Liver (tissue), 3 donors: ENCODE data around the gene JDP2.
"Not testable (repeated sequence)": the region's sequence is repeated elsewhere in the genome, so short reads cannot be mapped to it uniquely, and the experiment has no call there.

Experiments used
- EGR1 ChIP-seq, 2 donors: IDR thresholded peaks; 2 replicates each; pipeline ENCODE4 v1.6.1; 2016 to 2018; ENCODE audit warnings: antibody characterized with exemption in 2 of 2, low read depth in 2 of 2
- FOXA2 ChIP-seq: IDR thresholded peaks from 2 replicates; pipeline ENCODE4 v1.6.1; 2016; ENCODE audit warnings: antibody characterized with exemption
- JUND ChIP-seq, 2 donors: IDR thresholded peaks; 2 replicates each; pipeline ENCODE4 v1.6.1; 2016; ENCODE audit warnings: antibody characterized with exemption in 2 of 2
- NR2F2 ChIP-seq: IDR thresholded peaks from 2 replicates; pipeline ENCODE4 v1.6.1; 2016; ENCODE audit warnings: antibody characterized with exemption
- RAD21 ChIP-seq, 2 donors: IDR thresholded peaks; 2 replicates each; pipeline ENCODE4 v1.6.1; 2016; ENCODE audit warnings: antibody characterized with exemption in 2 of 2, mild to moderate bottlenecking in 2 of 2
- RXRA ChIP-seq, 2 donors: IDR thresholded peaks; 2 replicates each; pipeline ENCODE4 v1.6.1; 2017 to 2018; ENCODE audit warnings: antibody characterized with exemption in 2 of 2, mild to moderate bottlenecking in 1 of 2
- SP1 ChIP-seq: IDR thresholded peaks from 2 replicates; pipeline ENCODE4 v1.6.1; 2018; ENCODE audit warnings: antibody characterized with exemption, mild to moderate bottlenecking
- TAF1 ChIP-seq: conservative IDR thresholded peaks from 2 replicates; pipeline ENCODE4 v1.6.1; 2016; ENCODE audit warnings: antibody characterized with exemption, mild to moderate bottlenecking
- YY1 ChIP-seq: IDR thresholded peaks from 2 replicates; pipeline ENCODE4 v1.6.1; 2016; ENCODE audit warnings: antibody characterized with exemption, mild to moderate bottlenecking
- TF ChIP-seq, protein P1 (sequence below): IDR thresholded peaks from 2 replicates; pipeline ENCODE4 v1.6.1; 2016; ENCODE audit warnings: antibody characterized with exemption
- TF ChIP-seq, protein P2 (sequence below): IDR thresholded peaks from 2 replicates; pipeline ENCODE4 v1.6.1; 2016; ENCODE audit warnings: antibody characterized with exemption, mild to moderate bottlenecking
- TF ChIP-seq, protein P3 (sequence below): fragments of 150-350 bp; IDR thresholded peaks from 2 replicates; pipeline ENCODE4 v1.5.1; 2017; ENCODE audit warnings: improper control_type of control experiment, low read depth, low read length; ENCODE audit not compliant: missing input control
- TF ChIP-seq, protein P4 (sequence below): IDR thresholded peaks from 2 replicates; pipeline ENCODE4 v1.6.1; 2016; ENCODE audit warnings: antibody characterized with exemption
- TF ChIP-seq, protein P5 (sequence below): IDR thresholded peaks from 2 replicates; pipeline ENCODE4 v1.6.1; 2016; ENCODE audit warnings: antibody characterized with exemption
- donor health status: healthy.
- donor health status: healthy.

DNA sequence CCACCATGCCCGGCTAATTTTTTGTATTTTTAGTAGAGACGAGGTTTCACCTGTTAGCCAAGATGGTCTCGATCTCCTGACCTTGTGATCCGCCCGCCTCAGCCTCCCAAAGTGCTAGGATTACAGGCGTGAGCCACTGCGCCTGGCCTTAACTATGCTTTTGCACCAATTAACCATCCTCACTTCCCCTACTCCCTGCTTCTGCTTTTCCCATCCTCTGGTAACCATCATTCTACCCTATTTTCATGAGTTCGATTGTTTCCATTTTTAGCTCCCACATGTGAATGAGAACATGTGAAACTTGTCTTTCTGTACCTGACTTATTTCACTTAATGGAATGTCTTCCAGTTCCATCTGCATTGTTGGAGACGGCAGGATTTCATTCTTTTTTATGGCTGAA lies 44.6 kb upstream of the JDP2 start:
- TF ChIP-seq, protein P1, sequence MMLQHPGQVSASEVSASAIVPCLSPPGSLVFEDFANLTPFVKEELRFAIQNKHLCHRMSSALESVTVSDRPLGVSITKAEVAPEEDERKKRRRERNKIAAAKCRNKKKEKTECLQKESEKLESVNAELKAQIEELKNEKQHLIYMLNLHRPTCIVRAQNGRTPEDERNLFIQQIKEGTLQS: not testable (repeated sequence)
- TF ChIP-seq, protein P2, sequence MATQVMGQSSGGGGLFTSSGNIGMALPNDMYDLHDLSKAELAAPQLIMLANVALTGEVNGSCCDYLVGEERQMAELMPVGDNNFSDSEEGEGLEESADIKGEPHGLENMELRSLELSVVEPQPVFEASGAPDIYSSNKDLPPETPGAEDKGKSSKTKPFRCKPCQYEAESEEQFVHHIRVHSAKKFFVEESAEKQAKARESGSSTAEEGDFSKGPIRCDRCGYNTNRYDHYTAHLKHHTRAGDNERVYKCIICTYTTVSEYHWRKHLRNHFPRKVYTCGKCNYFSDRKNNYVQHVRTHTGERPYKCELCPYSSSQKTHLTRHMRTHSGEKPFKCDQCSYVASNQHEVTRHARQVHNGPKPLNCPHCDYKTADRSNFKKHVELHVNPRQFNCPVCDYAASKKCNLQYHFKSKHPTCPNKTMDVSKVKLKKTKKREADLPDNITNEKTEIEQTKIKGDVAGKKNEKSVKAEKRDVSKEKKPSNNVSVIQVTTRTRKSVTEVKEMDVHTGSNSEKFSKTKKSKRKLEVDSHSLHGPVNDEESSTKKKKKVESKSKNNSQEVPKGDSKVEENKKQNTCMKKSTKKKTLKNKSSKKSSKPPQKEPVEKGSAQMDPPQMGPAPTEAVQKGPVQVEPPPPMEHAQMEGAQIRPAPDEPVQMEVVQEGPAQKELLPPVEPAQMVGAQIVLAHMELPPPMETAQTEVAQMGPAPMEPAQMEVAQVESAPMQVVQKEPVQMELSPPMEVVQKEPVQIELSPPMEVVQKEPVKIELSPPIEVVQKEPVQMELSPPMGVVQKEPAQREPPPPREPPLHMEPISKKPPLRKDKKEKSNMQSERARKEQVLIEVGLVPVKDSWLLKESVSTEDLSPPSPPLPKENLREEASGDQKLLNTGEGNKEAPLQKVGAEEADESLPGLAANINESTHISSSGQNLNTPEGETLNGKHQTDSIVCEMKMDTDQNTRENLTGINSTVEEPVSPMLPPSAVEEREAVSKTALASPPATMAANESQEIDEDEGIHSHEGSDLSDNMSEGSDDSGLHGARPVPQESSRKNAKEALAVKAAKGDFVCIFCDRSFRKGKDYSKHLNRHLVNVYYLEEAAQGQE: not testable (repeated sequence)
- TF ChIP-seq, protein P3, sequence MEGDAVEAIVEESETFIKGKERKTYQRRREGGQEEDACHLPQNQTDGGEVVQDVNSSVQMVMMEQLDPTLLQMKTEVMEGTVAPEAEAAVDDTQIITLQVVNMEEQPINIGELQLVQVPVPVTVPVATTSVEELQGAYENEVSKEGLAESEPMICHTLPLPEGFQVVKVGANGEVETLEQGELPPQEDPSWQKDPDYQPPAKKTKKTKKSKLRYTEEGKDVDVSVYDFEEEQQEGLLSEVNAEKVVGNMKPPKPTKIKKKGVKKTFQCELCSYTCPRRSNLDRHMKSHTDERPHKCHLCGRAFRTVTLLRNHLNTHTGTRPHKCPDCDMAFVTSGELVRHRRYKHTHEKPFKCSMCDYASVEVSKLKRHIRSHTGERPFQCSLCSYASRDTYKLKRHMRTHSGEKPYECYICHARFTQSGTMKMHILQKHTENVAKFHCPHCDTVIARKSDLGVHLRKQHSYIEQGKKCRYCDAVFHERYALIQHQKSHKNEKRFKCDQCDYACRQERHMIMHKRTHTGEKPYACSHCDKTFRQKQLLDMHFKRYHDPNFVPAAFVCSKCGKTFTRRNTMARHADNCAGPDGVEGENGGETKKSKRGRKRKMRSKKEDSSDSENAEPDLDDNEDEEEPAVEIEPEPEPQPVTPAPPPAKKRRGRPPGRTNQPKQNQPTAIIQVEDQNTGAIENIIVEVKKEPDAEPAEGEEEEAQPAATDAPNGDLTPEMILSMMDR: not testable (repeated sequence)
- TF ChIP-seq JUND (IDR thresholded peaks at IDR 0.05); RXRA (IDR thresholded peaks at IDR 0.05); EGR1 (IDR thresholded peaks at IDR 0.05; ENCODE audit: low read depth in 2 of 2); RAD21 (IDR thresholded peaks at IDR 0.05); NR2F2; SP1; YY1; FOXA2; TAF1: not testable (repeated sequence)
- TF ChIP-seq, protein P4, sequence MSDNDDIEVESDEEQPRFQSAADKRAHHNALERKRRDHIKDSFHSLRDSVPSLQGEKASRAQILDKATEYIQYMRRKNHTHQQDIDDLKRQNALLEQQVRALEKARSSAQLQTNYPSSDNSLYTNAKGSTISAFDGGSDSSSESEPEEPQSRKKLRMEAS: not testable (repeated sequence)
- TF ChIP-seq, protein P5, sequence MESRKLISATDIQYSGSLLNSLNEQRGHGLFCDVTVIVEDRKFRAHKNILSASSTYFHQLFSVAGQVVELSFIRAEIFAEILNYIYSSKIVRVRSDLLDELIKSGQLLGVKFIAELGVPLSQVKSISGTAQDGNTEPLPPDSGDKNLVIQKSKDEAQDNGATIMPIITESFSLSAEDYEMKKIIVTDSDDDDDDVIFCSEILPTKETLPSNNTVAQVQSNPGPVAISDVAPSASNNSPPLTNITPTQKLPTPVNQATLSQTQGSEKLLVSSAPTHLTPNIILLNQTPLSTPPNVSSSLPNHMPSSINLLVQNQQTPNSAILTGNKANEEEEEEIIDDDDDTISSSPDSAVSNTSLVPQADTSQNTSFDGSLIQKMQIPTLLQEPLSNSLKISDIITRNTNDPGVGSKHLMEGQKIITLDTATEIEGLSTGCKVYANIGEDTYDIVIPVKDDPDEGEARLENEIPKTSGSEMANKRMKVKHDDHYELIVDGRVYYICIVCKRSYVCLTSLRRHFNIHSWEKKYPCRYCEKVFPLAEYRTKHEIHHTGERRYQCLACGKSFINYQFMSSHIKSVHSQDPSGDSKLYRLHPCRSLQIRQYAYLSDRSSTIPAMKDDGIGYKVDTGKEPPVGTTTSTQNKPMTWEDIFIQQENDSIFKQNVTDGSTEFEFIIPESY: not testable (repeated sequence)
